Epithelial cell of proximal tubule (primary cell): ENCODE results near the gene DYNC2LI1. TPM values are rescaled to one million over a fixed set of nuclear protein-coding genes. Genes with fewer than 3 reads are reported as not detected.

Experiments used
- DNase-seq: peaks from one replicate; pipeline ENCODE4 v3.0.0-alpha.2; 2011; ENCODE audit warnings: low read depth
- H3K4me3 ChIP-seq: 2 replicates; pipeline ENCODE4 v1.5.1; 2011; ENCODE audit warnings: low read depth, mild to moderate bottlenecking, low read length
- total RNA-seq: library from RNA; depleted of rRNA; stranded (reverse); fragments of >200 nt; gene quantifications from 2 replicates; pipeline ENCODE4 v1.2.3, GENCODE V29; 2015
- TF ChIP-seq, protein P1 (sequence below): conservative IDR thresholded peaks from 2 replicates; pipeline ENCODE4 v1.5.1; 2012; ENCODE audit warnings: low read depth, mild to moderate bottlenecking, low read length

Gene DYNC2LI1
- total RNA-seq, 1 donor from 2014 or later, result 37.0 TPM

DNA sequence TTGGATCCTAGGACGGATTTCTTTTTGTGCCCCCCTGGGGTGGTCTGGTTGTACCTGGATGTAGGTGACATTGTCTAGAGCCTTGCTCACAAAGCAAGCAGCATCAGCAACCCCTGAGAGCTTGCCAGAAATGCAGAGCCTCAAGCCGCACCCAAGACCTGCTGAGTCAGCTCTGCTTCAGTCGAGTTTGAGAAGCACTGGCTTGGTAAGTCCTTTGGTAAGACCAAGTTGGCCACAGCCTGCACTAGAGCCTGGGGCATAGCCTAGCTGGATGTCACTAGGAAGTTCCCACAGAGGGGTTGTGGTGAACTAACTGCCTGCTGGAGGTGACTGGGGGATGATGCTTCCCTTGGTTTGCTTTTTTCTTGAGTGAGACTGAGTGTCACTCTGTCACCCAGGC, 58.6 kb downstream of the DYNC2LI1 start:
- TF ChIP-seq, protein P1, sequence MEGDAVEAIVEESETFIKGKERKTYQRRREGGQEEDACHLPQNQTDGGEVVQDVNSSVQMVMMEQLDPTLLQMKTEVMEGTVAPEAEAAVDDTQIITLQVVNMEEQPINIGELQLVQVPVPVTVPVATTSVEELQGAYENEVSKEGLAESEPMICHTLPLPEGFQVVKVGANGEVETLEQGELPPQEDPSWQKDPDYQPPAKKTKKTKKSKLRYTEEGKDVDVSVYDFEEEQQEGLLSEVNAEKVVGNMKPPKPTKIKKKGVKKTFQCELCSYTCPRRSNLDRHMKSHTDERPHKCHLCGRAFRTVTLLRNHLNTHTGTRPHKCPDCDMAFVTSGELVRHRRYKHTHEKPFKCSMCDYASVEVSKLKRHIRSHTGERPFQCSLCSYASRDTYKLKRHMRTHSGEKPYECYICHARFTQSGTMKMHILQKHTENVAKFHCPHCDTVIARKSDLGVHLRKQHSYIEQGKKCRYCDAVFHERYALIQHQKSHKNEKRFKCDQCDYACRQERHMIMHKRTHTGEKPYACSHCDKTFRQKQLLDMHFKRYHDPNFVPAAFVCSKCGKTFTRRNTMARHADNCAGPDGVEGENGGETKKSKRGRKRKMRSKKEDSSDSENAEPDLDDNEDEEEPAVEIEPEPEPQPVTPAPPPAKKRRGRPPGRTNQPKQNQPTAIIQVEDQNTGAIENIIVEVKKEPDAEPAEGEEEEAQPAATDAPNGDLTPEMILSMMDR, result no peak
- no peak for DNase-seq
- no peak overlapping the region for H3K4me3 ChIP-seq

DNA sequence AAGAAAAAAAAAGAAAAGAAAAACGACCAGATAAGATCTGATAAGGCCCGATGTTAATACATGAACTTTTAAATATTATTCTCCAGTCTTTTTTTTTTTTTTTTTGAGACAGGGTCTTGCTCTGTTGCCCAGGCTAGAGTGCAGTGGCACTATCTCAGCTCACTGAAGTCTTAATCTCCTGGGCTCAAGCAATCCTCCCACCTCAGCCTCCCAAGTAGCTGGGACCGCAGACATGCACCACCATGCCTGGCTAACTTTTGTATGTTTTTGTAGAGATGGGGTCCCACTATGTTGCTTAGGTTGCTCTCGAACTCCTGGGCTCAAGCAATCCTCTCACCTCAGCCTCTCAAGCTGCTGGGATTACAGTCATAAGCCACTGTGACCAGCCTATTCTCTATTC, 63.2 kb downstream of the DYNC2LI1 start:
- H3K4me3 ChIP-seq, result no peak overlapping the region
- DNase-seq, result no peak
- TF ChIP-seq, protein P1, result no peak

DNA sequence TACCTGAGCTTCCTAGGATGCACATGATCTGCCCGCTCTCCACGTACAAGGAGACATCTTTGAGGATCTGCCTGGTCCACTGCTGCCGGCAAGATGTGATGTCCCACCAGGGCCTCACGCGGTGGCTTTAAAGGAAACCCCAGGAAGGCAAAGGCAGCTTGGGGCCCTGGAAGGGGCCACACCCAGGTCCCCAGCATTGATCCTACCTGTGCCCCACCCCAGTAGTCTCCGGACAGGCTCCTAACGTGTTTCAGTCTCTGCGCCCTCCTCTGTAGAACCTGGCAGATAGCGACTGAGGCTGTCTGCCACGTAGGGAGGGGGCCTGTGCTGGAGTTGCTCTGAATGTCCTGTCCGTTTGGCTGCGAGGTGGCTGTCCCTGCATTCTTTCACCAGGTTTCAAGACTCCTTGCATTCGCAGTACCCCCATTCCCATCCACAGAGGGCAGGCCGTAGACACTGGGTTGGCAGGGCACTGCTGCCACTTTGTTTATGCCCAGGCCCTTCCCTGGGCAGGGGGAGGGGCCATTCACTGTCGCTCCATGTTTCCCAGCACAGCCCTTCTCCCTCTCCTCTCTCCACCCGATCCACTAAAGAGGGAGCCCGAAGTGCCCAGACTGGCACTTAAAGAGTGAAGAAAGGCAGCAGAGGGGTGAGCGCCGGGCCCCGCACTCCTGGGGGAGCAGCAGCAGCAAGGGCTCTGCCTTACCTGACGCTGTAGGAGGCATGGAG, 64.2 kb downstream of the DYNC2LI1 start:
- TF ChIP-seq, protein P1, result no peak
- no peak for DNase-seq
- no peak overlapping the region for H3K4me3 ChIP-seq

DNA sequence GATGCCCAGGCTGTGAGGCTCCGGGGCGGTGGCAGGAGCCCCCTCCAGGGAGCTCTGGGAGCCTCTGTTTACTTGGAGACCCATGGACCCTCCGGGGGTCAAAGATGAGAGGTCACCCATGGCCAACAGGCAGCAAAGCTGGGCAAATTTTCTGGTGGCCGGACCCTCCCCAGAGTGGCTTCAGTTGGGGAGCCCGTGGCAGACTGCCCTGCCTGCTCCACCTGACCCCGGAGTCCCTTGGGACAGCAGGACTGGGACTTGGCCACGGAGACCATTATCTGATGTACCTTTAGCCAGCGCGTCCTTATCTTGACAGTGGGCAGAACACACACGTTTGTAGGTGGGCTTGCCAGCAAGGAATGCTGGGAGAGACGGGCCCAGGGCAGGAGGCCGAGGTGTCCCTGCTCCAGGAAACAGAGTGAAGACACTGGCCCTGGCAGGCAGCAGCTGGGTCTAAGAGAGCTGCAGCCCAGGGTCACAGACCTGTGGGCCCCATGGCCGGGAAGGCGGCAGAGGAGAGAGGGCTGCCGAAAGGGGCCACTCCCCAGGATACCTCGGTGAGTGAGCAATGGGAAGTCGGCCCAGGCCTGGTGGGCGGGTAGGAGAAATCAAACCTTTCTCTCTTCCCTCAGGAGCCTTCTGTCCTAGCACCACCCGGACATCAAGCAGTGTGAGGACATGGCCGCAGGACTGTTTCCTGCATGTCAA, 64.9 kb downstream of the DYNC2LI1 start, which contains the start of the genes ABCG5 and ABCG8:
TSS of gene ABCG5 (minus strand) at position 280 of the 708 bp plus-strand sequence. CDS start at position 120, 160 bp downstream.
TSS of gene ABCG8 (plus strand) at position 412 of the 708 bp plus-strand sequence. CDS start at position 495, 83 bp downstream.
- TF ChIP-seq, protein P1, result no peak
- H3K4me3 ChIP-seq, result no peak within 1 kb of the TSS
- no peak for DNase-seq

DNA sequence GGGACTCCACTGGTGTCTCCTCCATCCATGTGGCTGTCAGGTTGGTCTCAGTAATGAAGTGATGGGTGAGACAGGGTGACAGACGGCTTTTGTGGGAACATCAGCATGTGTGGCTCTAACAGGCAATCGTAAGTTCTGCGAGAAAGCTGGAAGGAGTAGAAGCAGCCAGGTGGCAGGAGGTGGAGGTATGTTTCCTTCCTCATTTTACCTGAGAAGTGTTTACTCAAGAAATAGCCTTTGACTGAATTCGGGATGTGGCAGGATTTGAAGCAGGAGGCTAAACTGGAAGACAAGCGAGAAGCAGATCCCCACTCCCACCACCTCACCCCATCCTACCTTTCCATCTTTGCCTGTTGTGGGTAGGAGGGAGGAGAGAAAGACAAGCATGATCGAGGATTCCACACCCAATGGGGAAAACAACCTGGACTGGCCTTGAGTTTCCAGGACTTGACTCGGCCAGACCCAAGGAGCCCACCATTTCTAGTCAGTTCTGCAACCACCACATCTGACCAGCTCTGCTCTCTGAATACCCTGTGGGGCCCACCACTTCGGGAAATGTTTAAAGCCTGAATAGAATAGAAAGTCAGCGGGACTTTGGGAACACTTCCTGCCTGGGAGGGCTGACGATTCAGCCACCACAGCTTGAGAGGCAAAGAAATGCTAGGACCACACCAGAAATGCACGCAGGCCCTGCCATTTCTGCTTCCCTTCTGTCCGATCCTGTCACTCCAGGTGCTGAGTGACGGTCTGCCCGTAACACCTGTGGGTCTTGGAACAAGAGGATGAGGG, 66.1 kb downstream of the DYNC2LI1 start:
- no peak for DNase-seq
- TF ChIP-seq, protein P1, result no peak
- H3K4me3 ChIP-seq, result no peak overlapping the region

DNA sequence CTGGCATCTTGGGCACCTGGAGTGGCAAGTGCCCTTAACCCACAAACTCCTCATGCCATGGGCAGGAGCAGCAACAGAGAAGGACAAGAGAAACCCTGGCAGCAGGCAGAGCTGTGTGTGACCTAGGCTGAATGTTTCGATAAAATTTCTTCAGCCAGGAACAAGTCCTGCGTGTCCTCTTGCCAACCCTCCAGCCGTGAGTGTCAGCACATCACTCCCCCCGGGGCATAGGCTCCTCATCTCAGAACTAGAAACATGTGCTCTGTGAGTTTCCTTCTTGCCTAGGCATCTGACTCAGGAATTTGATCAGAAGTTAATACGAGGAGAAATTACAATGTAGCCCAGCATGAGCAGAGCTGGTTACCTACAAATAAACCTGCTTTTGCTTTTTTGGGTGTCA, 67.1 kb downstream of the DYNC2LI1 start:
- DNase-seq, result no peak

More for the DNA sequence above, 67.1 kb downstream of the DYNC2LI1 start:
- TF ChIP-seq, protein P1, result no peak
- no peak overlapping the region for H3K4me3 ChIP-seq
